Spleen (tissue), 7 donors: ENCODE data around the gene WNT2.

Experiments used
- CTCF ChIP-seq, 11 experiments: fragments of 200-600 bp in 7 of 11; fragments of 450-650 bp in 4 of 11; sonication (generic) in 4 of 11; IDR thresholded peaks in 8 of 11; conservative IDR thresholded peaks in 3 of 11; 1 replicate in 7 of 11; 2 replicates in 4 of 11; pipeline versions ENCODE4 v1.4.0 to v1.8.0; 2016 to 2021; ENCODE audit warnings: antibody characterized with exemption in 11 of 11, inconsistent platforms in 4 of 11, mild to moderate bottlenecking in 1 of 11
- POLR2A ChIP-seq, 3 donors: fragments of 450-650 bp; IDR thresholded peaks; one replicate each; pipeline ENCODE4 v1.5.1; 2017; ENCODE audit warnings: antibody characterized with exemption in 3 of 3, mild to moderate bottlenecking in 1 of 3
- donor health status: DM: no; HTN: no; CAD: no; lungs with moderate emphysema.
- donor health status: DM: no; HTN: no; CAD: no.
- donor health status: DM: no; HTN: no; CAD: no.

- TF ChIP-seq POLR2A (IDR thresholded peaks at IDR 0.05), result no peak
- TF ChIP-seq CTCF (IDR thresholded peaks at IDR 0.05 in 8 of 11, conservative IDR thresholded peaks at IDR 0.05 in 3 of 11), result no peak
Observed at GRCh38 chr7:117323305-117323850, 520 bp upstream of the WNT2 start.
